Vagina (tissue), 2 donors: ENCODE measurements around the gene TSC2. TPM values are rescaled to one million over a fixed set of nuclear protein-coding genes. Genes with fewer than 3 reads are reported as not detected.
A peak's percentile ranks its signal among the peaks of the same experiment; 100 is the strongest.
"Not testable (repeated sequence)": the region's sequence is repeated elsewhere in the genome, so short reads cannot be mapped to it uniquely, and the experiment has no call there.

Experiments used
- DNase-seq, 2 donors: peaks; one replicate each; pipeline ENCODE4 v3.0.0-alpha.2; 2017; ENCODE audit errors: extremely low spot score in 2 of 2
- H3K27ac ChIP-seq: fragments of 200-600 bp; sonication (generic); one replicate; pipeline ENCODE4 v1.5.1; 2019
- H3K27me3 ChIP-seq: fragments of 200-600 bp; sonication (generic); one replicate; pipeline ENCODE4 v1.5.1; 2019
- H3K36me3 ChIP-seq, 2 donors: fragments of 200-600 bp; sonication (generic); one replicate each; pipeline ENCODE4 v1.5.1; 2017 to 2019
- H3K4me1 ChIP-seq: fragments of 200-600 bp; sonication (generic); one replicate; pipeline ENCODE4 v1.5.1; 2019
- H3K4me3 ChIP-seq, 2 donors: fragments of 200-600 bp; sonication (generic); 1 replicate in 1 of 2; 2 replicates in 1 of 2; pipeline ENCODE4 v1.5.1; 2016 to 2019
- H3K9me3 ChIP-seq: fragments of 200-600 bp; sonication (generic); one replicate; pipeline ENCODE4 v1.5.1; 2019
- POLR2A ChIP-seq, 2 donors: fragments of 450-650 bp; IDR thresholded peaks; one replicate each; pipeline ENCODE4 v1.6.1; 2017; ENCODE audit warnings: antibody characterized with exemption in 2 of 2, mild to moderate bottlenecking in 2 of 2, moderate library complexity in 2 of 2
- POLR2AphosphoS5 ChIP-seq, 2 donors: sonication (generic); formaldehyde crosslinking; IDR thresholded peaks; one replicate each; pipeline ENCODE4 v1.9.0; 2017; ENCODE audit warnings: antibody characterized with exemption in 2 of 2, mild to moderate bottlenecking in 2 of 2, low read depth in 1 of 2; ENCODE audit not compliant: insufficient read depth in 1 of 2
- intact Hi-C: fragments of 100-400 bp; cut with DNase I; formaldehyde crosslinking; loops from one replicate; pipeline ENCODE4 v1.15.1; 2023
- total RNA-seq: library from RNA; depleted of rRNA; stranded (reverse); fragments of >200 nt; gene quantifications from one replicate; pipeline ENCODE4 v1.2.3, GENCODE V29; 2016

Gene TSC2
- total RNA-seq, 1 donor from 2014 or later, result 78.6 TPM

- Histone ChIP-seq H3K9me3 (no peaks in the 10 kb centered on the region), H3K36me3 (no peaks in the 10 kb centered on the region), H3K4me3 (no peak overlapping the region), H3K4me1 (peaks cover 72% of the 10 kb centered on the region), H3K27ac (peak overlapping the region; percentile 96), H3K27me3 (no peaks in the 10 kb centered on the region)
- intact Hi-C loops, result no loop called here
- DNase-seq, result no peak
- no peak for TF ChIP-seq POLR2A (IDR thresholded peaks at IDR 0.05)
- TF ChIP-seq POLR2AphosphoS5 (IDR thresholded peaks at IDR 0.05; ENCODE audit: insufficient read depth in 1 of 2, low read depth in 1 of 2), result no peak
Observed at GRCh38 chr16:2122429-2122828, 74.6 kb downstream of the TSC2 start.

GRCh38 chr16:2122934-2123683 lies 75.3 kb downstream of the TSC2 start:
- intact Hi-C loops, DNase-seq, H3K27me3 ChIP-seq, H3K9me3 ChIP-seq, H3K36me3 ChIP-seq: not testable (repeated sequence)
- TF ChIP-seq POLR2AphosphoS5 (IDR thresholded peaks at IDR 0.05; ENCODE audit: insufficient read depth in 1 of 2, low read depth in 1 of 2), result peak in 1 of 2 donors; percentile 33
- H3K4me1 ChIP-seq, result peaks cover 74% of the 10 kb centered on the region
- peak overlapping the region in 1 of 2 donors; percentile 45 for H3K4me3 ChIP-seq
- peak overlapping the region; percentile 96 for H3K27ac ChIP-seq

- intact Hi-C loops, H3K36me3 ChIP-seq, H3K9me3 ChIP-seq, H3K27me3 ChIP-seq, DNase-seq: not testable (repeated sequence)
- peak overlapping the region; percentile 96 for H3K27ac ChIP-seq
- H3K4me1 ChIP-seq, result peaks cover 80% of the 10 kb centered on the region
- H3K4me3 ChIP-seq, result peak overlapping the region; percentile 30 to 45
- peak in 1 of 2 donors; percentile 3 for TF ChIP-seq POLR2AphosphoS5 (IDR thresholded peaks at IDR 0.05; ENCODE audit: insufficient read depth in 1 of 2, low read depth in 1 of 2)
Observed at GRCh38 chr16:2123706-2124376, 76.1 kb downstream of the TSC2 start.

- H3K27ac ChIP-seq, result peak overlapping the region; percentile 96
- H3K36me3 ChIP-seq, H3K27me3 ChIP-seq, intact Hi-C loops, H3K9me3 ChIP-seq, DNase-seq: not testable (repeated sequence)
- H3K4me1 ChIP-seq, result peaks cover 82% of the 10 kb centered on the region
- peak overlapping the region; percentile 30 to 45 for H3K4me3 ChIP-seq
Observed at GRCh38 chr16:2124377-2124693, 76.5 kb downstream of the TSC2 start.

GRCh38 chr16:2124694-2125444 lies 77.1 kb downstream of the TSC2 start:
- TF ChIP-seq POLR2AphosphoS5 (IDR thresholded peaks at IDR 0.05; ENCODE audit: insufficient read depth in 1 of 2, low read depth in 1 of 2), result peak; percentile 33 to 82
- H3K9me3 ChIP-seq, H3K27me3 ChIP-seq, H3K36me3 ChIP-seq, intact Hi-C loops: not testable (repeated sequence)
- Histone ChIP-seq H3K27ac (peak overlapping the region; percentile 96), H3K4me3 (peak overlapping the region; percentile 30 to 45), H3K4me1 (peaks cover 85% of the 10 kb centered on the region)
- peak in 1 of 2 donors; percentile 91 for DNase-seq

GRCh38 chr16:2125609-2126008 lies 77.8 kb downstream of the TSC2 start:
- not testable (repeated sequence) for DNase-seq
- H3K4me1 ChIP-seq, result peaks cover 88% of the 10 kb centered on the region

GRCh38 chr16:2126161-2126743 lies 78.5 kb downstream of the TSC2 start:
- H3K27me3 ChIP-seq, H3K36me3 ChIP-seq, intact Hi-C loops, DNase-seq, H3K9me3 ChIP-seq: not testable (repeated sequence)
- Histone ChIP-seq H3K27ac (peak overlapping the region; percentile 96), H3K4me1 (peaks cover 88% of the 10 kb centered on the region), H3K4me3 (peak overlapping the region; percentile 30 to 45)
- peak in 1 of 2 donors; percentile 54 for TF ChIP-seq POLR2AphosphoS5 (IDR thresholded peaks at IDR 0.05; ENCODE audit: insufficient read depth in 1 of 2, low read depth in 1 of 2)

More at GRCh38 chr16:2125609-2126008, 77.8 kb downstream of the TSC2 start:
- peak overlapping the region; percentile 30 to 45 for H3K4me3 ChIP-seq
- intact Hi-C loops, H3K27me3 ChIP-seq, H3K36me3 ChIP-seq, H3K9me3 ChIP-seq: not testable (repeated sequence)
- H3K27ac ChIP-seq, result peak overlapping the region; percentile 96

GRCh38 chr16:2126928-2127556 lies 79.3 kb downstream of the TSC2 start:
- Histone ChIP-seq H3K27ac (peak overlapping the region; percentile 96), H3K4me3 (peak overlapping the region in 1 of 2 donors; percentile 45), H3K4me1 (peaks cover 88% of the 10 kb centered on the region)
- H3K9me3 ChIP-seq, H3K36me3 ChIP-seq, DNase-seq, intact Hi-C loops, H3K27me3 ChIP-seq: not testable (repeated sequence)
